Activated CD4-positive, alpha-beta T cell treated with anti-CD3 and anti-CD28 coated beads, Interleukin-2, amount 50 U/mL, for 16 hours (primary cell): ENCODE data around the gene MYBBP1A.
A peak's percentile ranks its signal among the peaks of the same experiment; 100 is the strongest.

ENCODE experiments used
- DNase-seq: peaks from one replicate; pipeline ENCODE4 v3.0.0-alpha.2; 2020

The MYBBP1A gene

DNA sequence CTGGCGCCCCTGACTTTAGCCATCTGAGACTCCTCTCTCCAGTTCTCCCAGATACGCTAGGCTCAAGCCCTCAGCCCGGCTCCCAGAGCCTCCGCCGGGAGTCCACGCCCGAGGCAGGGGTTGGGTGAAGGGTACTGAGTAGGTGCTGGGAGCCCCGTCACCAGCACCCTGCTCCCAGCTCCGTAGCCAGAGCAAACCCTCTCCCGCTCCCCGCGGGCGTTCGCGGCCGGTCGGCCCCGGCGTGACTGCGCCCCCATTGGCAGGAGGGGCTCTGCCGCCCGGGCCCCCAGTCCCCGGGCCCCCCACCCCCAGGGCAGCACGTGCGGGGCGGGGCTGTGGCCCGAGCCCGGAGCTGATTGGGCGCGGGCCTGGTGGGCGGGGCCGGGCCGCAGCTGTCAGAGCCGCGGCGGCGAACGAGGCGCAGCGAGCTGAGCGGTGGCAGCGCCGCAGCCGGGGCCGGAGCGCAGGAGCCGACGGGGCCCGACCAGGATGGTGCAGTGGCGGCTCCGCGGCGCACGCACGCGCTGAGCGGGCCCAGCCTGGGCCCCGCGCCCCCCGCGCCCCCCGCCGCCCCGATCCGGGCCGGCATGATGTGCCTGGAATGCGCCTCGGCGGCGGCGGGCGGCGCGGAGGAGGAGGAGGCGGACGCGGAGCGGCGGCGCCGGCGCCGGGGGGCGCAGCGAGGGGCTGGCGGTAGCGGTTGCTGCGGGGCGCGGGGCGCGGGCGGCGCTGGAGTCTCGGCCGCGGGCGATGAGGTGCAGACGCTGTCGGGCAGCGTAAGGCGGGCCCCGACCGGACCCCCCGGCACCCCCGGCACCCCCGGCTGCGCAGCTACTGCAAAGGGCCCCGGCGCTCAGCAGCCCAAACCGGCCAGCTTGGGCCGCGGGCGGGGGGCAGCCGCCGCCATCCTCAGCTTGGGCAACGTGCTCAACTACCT, 56.5 kb downstream of the MYBBP1A start, which contains the start of gene SPNS2:
TSS of gene SPNS2 (plus strand) at position 421 of the 937 bp plus-strand sequence. CDS start at position 588, 167 bp downstream.
- peak; percentile 47 for DNase-seq

DNA sequence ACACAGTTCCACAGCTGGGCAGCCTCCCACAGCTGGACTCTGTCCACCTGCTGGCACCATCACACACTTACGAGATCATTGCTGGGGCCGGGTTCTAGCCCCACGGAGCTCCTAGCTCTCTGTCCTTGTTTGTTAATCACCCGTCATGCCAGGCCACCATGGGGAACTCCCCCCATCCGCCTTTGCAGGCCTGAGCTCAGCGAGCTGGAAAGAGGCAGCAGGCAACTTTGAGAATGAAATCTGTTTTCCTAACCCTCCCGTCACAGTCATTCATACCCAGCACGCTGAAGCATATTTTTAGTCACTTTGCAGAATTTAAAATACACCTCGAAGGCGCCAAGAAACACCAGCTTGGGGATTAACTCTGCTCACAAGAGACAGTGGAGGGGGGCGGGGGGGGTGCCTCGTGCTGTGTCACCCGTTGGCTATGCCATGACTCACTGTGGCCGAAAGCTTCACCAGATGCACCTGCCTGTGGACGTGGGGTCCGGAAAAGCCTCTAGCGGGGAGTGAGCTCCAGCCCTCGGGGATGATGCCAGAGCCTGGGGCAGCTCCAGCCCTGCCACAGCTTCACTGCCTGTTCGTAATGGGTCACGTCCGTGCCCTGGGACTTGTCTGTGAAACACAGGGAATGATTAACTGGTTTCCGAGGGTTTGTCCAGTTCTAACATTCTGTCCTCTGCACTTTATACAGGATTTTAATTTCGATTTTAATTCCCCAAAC, 57.9 kb downstream of the MYBBP1A start:
- DNase-seq = no peak

DNA sequence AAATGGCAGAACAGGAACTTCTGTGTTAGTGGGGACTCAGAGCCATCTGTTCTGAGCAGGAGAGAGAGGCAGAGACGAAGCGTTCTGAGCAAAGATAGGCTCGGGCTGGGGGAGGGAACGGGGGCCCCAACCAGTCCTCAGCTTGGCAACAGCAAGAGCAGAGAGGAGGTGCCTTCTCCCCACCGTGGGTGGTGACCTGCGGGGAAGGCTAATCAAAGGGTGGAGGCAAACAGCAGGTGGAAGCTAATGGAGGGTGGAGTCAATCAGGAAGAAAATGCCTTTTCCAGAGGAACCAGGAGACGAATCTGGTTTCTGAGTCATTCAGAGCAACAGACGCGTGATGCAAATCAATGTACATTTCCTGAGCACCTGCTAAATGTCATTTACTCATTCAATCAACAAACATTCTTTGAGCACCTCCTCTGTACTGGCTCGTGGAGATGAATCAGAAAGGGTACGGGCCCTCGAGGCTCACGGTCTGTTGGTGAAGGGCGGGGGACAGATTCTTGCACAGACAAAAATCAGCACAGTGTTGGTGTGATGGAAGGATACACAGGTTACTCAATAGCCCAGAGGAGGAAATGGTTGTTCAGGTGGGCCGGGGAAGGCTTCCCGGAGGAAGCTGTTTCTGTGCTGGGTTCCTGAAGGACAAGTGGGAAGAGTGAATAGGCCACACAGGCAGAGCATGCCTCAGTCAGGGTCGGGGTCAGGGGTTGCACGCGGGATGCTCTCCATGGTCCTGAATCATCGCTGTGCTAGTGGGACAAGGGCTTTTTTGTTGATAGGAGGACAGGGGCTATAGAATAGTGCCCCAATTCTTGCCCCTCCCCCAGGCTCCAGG, 62.2 kb downstream of the MYBBP1A start:
- no peak for DNase-seq

DNA sequence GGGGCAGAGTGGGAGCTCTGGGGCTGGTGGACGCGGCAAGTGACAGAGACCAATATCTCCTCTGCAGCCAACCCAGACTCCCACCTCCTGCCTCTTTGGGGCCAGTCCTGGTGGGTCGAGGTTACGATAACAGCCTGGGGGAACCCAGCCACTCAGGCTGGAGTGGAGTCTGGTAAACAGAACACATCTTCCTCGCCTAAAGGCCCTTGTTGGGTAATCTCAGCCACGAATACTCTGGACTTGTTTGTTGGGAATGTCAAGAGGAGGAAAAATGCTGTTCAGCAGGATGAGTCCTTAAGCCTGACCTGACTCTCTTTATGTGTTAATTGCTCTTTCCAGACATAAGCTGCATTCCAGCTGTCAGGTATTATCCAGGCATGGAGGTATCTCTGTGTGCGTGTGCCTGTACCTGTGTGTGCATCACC, 64.5 kb downstream of the MYBBP1A start:
- no peak for DNase-seq

DNA sequence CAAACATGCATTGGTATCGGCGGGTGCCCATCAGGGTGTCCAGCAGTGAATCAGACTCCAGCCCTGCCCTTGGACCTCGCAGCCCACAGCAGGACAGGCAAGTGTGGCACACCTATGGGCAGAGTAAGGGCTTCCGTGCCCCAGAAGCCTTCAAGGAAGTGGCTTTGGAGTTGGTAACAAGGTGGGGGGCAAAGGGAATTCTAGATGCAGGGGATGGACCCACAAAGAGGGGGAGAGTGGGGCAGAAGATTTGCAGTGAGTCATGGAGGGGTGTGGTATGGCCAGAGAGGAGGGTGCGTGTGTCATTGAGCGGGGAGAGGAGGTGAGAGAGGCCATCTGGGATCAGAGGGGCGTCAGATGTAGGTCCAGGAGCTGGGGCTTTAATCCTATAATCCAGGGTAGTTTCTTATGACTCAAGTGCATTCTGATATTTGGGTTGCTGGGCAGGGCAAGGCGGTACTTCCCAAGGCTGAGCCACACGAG, 65.0 kb downstream of the MYBBP1A start:
- DNase-seq = no peak

DNA sequence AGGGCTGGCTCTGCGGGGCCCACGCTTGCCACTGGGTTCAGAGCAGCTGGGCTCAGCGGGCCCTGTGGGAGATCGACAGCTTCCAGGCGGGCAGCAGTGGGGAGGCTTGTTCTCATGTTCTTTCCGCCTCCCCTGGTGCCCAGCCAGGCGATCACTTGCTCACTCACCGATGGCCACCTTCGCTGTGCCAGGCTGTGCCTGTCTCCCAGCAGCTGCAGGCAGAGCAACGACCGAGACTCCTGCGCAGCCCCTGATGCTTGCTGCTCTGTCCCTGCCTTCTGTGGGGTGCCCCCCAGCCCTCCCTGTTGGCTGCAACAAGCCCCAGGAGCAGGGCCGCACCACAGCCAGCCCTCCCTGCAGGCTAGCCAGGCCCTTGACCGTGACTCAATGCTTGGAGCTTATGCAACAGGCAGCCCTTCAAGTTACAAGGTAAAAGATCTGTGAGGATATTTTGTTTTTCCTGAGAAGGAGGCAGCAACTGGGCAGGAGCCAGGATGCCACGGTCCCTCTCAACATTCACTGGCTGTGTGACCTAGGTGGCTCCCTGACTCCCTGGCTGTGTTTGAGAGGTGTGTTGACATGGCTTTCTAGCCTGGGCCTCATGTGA, 66.1 kb downstream of the MYBBP1A start:
- no peak for DNase-seq
